Fibroblast of villous mesenchyme (primary cell): Measurements from ENCODE around the gene CACNA2D2. TPM values are rescaled to one million over a fixed set of nuclear protein-coding genes. Genes with fewer than 3 reads are reported as not detected.

ENCODE experiments used
- DNase-seq: peaks from one replicate; pipeline ENCODE4 v3.0.0-alpha.2; 2010; ENCODE audit warnings: low read depth
- H3K4me3 ChIP-seq: 2 replicates; pipeline ENCODE4 v1.5.1; 2011; ENCODE audit warnings: low read depth, mild to moderate bottlenecking, low read length
- total RNA-seq: library from RNA; depleted of rRNA; stranded (reverse); fragments of >200 nt; gene quantifications from 2 replicates; pipeline ENCODE4 v1.2.3, GENCODE V29; 2012
- TF ChIP-seq, protein P1 (sequence below): IDR thresholded peaks from 2 replicates; pipeline ENCODE4 v1.5.1; 2012; ENCODE audit warnings: low read depth, mild to moderate bottlenecking, low read length; ENCODE audit not compliant: insufficient read depth

CACNA2D2 gene
- total RNA-seq, 1 donor, result not detected

DNA sequence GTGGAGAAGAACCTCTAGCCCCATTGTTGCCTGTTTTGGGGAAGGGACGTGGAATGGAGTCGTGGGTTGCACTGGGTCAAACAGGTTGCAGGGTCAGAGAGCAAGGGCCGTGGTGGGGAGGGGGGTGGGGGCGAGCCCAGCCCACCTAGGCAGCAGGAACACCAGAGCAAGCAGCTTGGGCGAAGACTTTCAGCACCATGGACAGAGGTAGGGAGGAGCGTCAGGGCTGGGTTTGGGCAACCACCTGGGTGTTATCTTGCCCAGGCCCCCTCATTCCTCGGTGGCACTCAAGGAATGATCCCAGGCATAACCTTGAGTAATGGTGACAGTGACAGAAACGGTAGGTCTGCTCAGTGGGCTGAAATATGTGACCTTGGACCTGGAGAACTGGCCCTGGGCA lies 98.2 kb downstream of the CACNA2D2 start:
- H3K4me3 ChIP-seq, result no peak overlapping the region
- DNase-seq, result peak; percentile 28
- TF ChIP-seq, protein P1, sequence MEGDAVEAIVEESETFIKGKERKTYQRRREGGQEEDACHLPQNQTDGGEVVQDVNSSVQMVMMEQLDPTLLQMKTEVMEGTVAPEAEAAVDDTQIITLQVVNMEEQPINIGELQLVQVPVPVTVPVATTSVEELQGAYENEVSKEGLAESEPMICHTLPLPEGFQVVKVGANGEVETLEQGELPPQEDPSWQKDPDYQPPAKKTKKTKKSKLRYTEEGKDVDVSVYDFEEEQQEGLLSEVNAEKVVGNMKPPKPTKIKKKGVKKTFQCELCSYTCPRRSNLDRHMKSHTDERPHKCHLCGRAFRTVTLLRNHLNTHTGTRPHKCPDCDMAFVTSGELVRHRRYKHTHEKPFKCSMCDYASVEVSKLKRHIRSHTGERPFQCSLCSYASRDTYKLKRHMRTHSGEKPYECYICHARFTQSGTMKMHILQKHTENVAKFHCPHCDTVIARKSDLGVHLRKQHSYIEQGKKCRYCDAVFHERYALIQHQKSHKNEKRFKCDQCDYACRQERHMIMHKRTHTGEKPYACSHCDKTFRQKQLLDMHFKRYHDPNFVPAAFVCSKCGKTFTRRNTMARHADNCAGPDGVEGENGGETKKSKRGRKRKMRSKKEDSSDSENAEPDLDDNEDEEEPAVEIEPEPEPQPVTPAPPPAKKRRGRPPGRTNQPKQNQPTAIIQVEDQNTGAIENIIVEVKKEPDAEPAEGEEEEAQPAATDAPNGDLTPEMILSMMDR, result no peak

DNA sequence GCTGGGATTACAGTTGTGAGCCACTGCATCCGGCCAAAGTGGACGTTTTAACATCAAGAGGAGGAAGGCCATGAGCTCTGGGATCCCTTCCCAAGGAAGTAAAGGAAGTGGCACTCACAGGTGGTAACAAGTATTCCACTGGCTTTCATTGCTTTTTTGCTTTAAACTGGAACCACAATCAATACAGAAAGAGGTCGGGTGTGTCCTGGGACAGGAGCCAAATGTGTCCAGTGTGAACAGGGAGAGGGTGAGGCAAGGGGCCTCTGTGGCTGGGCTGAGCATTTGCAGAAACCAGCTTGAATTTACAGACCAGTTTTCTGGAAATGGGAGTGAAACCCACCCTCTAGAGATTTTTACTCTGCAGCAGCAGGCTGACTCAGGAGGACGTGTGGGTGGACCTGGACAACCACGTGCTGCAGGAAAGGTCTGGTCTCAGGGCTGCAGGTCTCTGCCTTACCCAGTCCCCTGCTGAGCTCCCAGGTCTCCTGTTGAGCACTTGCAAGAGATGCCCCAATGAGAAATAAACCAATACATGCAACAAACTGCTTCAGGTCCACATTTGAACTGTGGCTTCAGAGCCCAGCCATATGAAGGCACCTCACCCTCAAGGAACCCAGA lies 101.3 kb downstream of the CACNA2D2 start:
- no peak for DNase-seq
- TF ChIP-seq, protein P1, result no peak
- no peak overlapping the region for H3K4me3 ChIP-seq

DNA sequence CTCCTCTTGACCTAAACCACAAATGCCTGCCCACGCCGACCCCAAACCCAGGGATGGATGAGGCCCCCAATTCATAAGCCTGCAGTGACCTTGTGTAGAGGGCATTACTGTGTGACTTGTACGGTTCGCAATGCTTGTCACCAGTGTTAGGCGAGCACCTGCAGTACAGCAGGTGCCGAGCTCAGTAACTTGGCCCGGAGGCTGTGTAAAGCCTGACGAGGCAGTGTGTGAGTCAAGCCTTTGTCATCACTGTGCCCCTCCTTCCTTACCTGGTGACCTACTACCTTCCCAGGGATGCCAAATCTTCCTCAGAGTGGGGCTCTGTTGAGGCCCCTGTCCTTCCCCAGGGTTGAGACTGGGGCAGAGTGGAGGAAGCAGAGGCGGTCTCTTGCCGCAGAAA lies 106.9 kb downstream of the CACNA2D2 start:
- TF ChIP-seq, protein P1, result no peak
- no peak overlapping the region for H3K4me3 ChIP-seq

DNA sequence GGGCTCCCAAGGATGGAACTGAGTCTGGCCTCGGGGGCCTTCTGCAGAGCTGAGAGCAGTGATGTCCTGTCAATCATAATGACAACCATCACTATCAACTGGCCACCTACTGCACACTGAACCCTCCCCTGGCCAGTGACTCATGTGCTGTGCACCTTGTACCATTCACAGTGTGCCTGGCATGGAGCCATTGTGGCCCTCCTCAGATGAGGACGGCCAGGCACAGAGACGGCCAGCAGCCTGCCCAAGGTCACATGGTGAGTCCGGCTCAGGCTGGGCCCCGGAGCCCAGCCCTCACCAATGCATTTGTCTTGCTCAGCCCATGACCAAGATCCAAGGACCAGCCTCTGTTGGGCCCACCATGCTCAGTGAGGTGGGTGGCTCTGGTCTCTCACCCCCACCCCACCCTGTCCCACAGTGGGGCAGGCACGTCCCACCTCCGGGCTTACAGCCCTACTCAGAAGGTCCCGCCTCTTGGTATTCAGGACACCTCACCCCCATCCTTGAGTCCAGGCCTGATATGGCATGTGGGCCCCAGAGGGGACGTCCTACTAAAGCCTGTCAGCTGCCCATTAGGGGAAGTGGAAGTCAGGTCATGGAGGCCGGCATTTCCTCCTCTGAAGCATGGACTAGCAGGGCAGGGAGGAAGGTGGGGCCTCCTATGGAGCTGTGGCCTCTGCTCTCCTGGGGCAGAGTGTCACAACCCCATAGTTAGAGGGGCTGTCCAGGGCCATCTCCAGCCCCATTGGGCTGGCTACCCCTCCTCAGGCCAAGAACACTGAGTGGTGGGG lies 108.2 kb downstream of the CACNA2D2 start:
- no peak for DNase-seq
- no peak overlapping the region for H3K4me3 ChIP-seq
- TF ChIP-seq, protein P1, result no peak

More for the DNA sequence above, 106.9 kb downstream of the CACNA2D2 start:
- DNase-seq, result no peak

DNA sequence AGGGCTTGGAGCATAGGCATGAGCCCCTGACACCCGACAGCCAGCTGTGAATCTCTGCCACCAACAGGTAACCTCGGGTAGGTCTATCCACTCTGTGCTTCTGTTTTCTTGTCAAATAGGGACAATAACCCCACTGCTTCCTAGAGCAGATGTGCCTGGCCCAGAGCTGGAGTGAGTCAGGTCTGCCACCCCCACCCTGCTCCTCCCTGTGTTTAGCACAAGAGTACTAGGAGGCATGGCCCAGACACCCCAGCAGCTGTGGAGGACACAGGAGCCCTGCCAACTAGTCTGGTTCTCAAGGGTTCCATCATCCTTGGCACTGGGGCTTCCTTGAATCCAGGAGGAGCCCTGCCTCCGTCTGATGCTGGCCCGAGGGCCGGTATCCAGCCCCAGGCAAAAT lies 110.4 kb downstream of the CACNA2D2 start:
- TF ChIP-seq, protein P1, result no peak
- DNase-seq, result no peak
- H3K4me3 ChIP-seq, result no peak overlapping the region

DNA sequence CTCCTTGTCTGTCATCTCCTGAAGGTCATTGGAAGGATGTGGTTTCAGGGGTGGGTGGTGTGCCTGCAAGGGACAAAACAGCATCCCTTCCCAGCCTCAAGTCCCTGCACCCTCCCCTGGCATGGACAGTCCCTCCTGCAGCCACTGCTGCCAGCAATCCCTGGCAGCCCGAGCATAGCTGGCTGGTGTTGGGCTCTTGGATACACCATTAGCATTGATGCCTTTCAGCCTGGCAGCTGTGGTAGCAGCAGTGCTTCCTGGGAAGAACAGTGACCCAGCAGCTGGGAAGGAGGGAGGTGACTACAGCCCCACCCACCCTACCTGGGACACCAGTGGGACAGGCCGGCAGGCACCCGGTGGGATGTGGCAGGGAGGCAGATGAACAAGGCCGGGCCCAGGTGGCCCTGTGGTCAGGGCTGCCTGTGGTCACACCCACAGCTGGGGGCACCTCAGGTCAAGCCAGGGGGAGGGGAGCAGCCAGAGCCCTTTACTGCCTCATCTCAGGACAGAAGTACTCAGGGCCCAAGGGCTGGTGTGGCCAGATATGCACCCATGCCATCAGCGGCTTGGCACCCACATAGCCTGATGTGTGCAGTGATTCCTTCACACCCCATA lies 111.2 kb downstream of the CACNA2D2 start:
- TF ChIP-seq, protein P1, result no peak
- H3K4me3 ChIP-seq, result no peak overlapping the region
- no peak for DNase-seq
